ENCODE data around the gene USP30.
"Not testable (repeated sequence)": the region's sequence is repeated elsewhere in the genome, so short reads cannot be mapped to it uniquely, and the experiment has no call there.

The USP30 gene

DNA sequence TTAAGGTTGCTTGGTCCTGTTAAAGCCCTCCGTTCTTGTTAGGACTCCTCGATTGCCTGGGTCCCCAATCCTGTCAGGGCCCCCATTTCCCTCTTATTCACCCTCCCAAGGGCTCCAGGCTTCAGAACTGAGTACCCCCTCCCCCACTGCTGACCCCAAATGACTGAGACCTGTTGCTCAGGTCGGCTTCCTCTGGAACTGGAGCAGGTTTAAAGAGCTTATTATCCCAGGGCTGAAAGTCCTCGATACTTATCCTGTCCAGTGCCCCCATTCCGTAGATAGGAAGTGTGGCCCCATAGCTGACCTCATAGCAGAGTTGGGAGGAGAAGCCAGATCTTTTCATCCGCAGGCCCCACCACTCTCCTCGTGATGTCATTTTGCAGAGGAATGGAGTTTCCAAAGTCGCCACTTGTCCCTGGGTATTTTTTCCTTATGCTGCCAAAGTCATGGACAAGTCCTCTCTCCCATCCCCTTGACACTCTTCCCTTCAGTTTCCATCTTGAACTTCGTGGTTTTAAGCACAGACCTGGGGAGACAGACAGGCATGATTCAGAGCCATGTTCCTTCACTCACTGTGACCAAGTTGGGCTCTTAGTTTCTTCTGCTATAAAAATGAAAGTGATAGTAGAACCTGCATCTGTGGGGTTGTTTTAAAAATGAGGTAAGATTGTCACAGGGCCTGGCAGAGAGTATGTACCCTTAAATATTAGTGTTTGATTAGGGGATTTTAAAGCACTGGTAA is 1.2 kb downstream of the USP30 start:
- no peak for DNase-seq

GRCh38 chr12:109054124-109054513 is 1.7 kb downstream of the USP30 start:
- not testable (repeated sequence) for DNase-seq

DNA sequence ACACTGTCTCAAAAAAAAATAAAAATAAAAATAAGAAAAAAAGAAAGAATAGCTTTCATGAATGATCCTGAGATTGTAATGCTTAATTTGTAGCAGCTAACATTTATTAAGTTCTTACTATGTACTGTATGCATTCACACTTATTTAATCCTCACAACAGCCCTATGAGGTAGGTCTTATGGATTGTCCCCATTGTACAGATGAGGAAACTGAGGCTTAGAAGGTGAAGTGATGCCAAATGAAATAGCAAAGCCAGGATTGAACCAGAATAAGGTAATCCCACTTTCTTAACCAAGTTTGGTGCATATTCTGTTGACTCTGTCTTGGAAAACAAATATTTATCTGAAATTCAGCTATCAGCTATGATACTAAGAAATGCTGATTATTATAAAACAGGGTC is 2.1 kb downstream of the USP30 start:
- no peak for DNase-seq

DNA sequence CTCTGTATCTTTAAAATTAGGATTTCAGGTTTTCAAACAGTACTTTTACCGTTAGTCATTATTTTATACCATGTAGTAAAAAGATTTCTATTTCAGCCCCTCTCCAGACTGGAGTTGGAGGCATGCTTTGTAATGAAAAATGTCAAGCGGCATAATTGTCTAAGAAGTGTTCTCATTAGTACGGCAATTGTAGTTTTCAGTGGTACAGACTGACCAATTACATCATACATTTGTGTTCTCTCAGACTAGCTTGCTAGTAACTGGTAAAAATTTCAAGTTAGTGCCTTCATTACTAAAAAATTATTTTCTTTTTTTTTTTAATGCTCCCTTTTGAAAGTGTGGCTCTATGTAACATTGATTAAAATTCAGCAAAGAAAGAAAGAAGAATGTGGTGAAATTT is 4.5 kb downstream of the USP30 start:
- DNase-seq: no peak

GRCh38 chr12:109057376-109057775 is 5.0 kb downstream of the USP30 start:
- DNase-seq: no peak

DNA sequence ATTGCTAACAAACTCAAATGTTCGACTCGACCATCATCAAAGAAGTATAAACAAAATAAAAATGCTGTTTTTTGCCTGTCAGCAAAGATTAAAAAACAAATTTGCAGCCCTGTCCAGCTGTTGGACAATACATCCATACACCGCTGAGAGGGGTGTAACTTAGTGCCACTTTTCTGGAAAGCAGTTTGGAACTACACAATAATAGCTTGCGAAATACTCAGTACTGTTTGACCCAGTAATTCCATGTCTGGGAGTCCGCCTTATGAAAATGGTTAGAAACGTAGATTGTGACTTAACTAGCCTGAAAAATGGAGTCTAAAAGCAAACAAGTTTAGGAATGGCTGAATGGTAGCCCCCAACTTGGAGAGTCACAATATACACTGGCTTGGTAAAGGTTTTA is 6.4 kb downstream of the USP30 start:
- DNase-seq: no peak

DNA sequence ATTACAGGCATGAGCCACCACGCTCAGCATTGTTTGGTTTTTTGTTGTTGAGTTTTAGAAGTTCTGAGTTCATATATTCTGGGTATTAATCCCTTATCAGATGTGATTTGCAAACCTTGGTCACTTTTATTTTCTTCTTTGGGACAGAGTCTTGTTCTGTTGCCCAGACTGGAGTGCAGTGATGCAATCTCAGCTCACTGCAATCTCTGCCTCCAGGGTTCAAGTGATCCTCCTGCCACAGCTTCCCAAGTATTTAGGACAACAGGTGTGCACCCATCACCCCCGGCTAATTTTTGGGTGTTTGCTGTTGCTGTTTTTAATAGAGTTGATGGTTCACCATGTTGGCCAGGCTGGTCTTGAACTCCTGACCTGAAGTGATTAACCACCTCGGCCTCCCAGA is 11.8 kb downstream of the USP30 start:
- no peak for DNase-seq

GRCh38 chr12:109065154-109065852 is 12.9 kb downstream of the USP30 start:
- DNase-seq: no peak

GRCh38 chr12:109065853-109066193 is 13.4 kb downstream of the USP30 start:
- no peak for DNase-seq

- no peak for DNase-seq
These were observed 17.2 kb downstream of the USP30 start for GRCh38 chr12:109069307-109070271.

GRCh38 chr12:109074866-109075265 is 22.5 kb downstream of the USP30 start:
- no peak for DNase-seq

DNA sequence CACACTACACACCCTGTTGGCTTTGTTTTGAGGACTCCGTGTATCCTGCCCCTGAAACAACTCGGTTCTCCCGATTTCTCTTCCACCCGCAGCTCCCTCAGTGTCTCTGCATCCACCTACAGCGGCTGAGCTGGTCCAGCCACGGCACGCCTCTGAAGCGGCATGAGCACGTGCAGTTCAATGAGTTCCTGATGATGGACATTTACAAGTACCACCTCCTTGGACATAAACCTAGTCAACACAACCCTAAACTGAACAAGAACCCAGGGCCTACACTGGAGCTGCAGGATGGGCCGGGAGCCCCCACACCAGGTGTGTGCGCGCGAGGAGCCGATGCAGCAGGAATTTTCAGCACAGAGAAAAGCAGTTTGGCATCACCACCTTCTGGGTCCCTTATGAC is 30.4 kb downstream of the USP30 start:
- no peak for DNase-seq

GRCh38 chr12:109084425-109084824 is 32.0 kb downstream of the USP30 start:
- DNase-seq: no peak

DNA sequence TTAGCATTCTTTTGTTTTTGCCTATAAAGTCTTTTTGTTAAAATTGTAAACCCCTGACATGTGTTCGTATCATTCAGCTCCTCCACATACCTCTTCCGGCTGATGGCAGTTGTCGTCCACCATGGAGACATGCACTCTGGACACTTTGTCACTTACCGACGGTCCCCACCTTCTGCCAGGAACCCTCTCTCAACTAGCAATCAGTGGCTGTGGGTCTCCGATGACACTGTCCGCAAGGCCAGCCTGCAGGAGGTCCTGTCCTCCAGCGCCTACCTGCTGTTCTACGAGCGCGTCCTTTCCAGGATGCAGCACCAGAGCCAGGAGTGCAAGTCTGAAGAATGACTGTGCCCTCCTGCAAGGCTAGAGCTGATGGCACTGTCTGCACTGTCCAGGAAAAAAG is 33.2 kb downstream of the USP30 start:
- DNase-seq: no peak

- no peak for DNase-seq
These were observed 34.9 kb downstream of the USP30 start for GRCh38 chr12:109087250-109087649.

GRCh38 chr12:109088818-109089217 is 36.4 kb downstream of the USP30 start:
- DNase-seq: no peak

DNA sequence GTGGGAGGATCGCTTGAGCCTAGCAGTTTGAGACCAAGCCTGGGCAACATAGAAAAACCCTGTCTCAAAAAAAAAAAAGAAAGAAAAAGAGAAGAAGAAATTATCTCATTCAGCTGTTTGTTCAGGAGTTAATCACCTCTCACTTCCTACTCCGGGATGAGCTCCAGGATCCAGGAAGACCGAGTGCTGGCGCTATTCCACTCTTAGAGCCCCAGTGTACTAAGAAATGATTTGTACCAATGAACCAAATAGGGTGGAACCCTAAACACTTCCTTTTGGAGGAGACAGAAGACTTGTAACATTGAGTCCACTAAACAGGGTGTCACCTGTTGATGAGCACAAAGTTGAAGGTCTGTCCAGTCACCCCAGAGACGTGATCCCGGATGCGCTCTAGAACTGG is 37.3 kb downstream of the USP30 start:
- no peak for DNase-seq

DNA sequence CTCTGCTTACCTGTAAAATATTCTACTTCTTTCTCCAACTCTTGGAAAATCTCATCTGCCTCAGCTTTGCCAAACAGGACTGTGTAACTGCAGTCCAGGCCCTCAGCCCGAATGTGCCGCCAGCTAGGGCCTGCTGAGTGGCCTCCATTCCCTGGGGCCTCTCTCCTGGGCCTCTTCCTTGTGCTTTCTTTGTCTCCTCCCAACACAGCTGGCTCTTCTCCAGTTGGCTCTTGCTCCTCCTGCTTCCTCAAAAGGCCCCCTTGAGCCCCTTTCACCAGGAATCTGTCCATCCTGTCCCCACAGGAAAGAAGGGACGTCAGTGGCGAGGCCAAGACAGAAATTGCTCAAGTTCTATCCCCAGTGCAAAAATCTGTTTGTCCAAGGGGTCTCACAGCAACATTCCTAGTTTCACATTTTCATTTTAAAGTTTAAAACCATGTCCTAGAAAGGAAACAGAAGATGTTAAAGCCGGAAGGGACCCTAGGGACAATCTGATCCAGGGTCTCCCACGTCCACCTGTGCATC is 40.2 kb downstream of the USP30 start:
- no peak for DNase-seq

GRCh38 chr12:109093022-109093918 is 40.9 kb downstream of the USP30 start, which contains the start of gene ALKBH2:
TSS of gene ALKBH2 (minus strand) at chr12:109093472. CDS start at chr12:109092786, 686 bp downstream.
- DNase-seq: peak; percentile 59

GRCh38 chr12:109097140-109097434 is 44.7 kb downstream of the USP30 start:
- DNase-seq: no peak

DNA sequence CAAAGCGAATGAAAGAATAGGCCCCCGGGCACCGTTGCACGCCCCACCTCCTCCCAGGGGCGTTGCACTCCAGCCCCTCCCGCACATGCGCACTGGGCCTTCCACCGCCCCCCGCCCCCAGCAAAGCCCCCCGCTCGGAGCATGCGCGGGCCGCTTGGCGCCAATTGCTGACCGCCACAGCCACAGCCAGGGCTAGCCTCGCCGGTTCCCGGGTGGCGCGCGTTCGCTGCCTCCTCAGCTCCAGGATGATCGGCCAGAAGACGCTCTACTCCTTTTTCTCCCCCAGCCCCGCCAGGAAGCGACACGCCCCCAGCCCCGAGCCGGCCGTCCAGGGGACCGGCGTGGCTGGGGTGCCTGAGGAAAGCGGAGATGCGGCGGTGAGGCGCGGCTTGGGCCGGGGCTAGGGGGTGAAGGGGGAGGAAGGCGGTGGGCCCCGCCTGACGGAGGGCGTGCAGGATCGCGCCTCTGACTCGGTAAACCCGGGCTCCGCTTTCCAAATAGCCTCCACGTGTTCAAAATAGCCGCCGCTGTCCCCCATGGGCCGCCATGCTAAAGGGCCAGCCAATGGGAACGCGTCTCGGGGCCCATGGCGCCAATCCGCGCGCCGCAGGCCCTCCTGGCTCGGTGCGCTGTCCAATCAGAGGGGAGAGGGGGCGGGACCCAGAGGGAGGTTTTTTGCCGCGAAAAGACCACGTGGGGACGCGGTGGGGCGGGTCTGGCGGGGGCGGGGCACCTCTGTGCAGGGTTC is 45.2 kb downstream of the USP30 start, which contains the start of gene UNG:
Gene UNG (plus strand): TSS at position 163 of the 748 bp plus-strand sequence. CDS start 83 bp downstream, at position 246.
- DNase-seq: peak; percentile 67

Measured in NCI-H524 treated with DMSO at 0.1 percent for 48 hours (cell line).